ENCODE data around the gene SHLD1.

- TF ChIP-seq PPARA (CRISPR knock-in tag; IDR thresholded peaks at IDR 0.05; ENCODE audit: borderline replicate concordance) = no peak
- TF ChIP-seq CSRNP3 (CRISPR knock-in tag; IDR thresholded peaks at IDR 0.05) = no peak
- no peak for TF ChIP-seq BACH2 (CRISPR knock-in tag; IDR thresholded peaks at IDR 0.05; ENCODE audit: borderline replicate concordance)
- TF ChIP-seq ZNF70 (CRISPR knock-in tag; IDR thresholded peaks at IDR 0.05) = no peak
- TF ChIP-seq ZFP3 (CRISPR knock-in tag; IDR thresholded peaks at IDR 0.05) = no peak
- no peak for TF ChIP-seq ZC3H10 (CRISPR knock-in tag; IDR thresholded peaks at IDR 0.05)
- TF ChIP-seq PATZ1 (CRISPR knock-in tag; IDR thresholded peaks at IDR 0.05; ENCODE audit: borderline replicate concordance) = no peak
- no peak for TF ChIP-seq GLIS3 (CRISPR knock-in tag; IDR thresholded peaks at IDR 0.05)
- no peak for TF ChIP-seq ISL1 (CRISPR knock-in tag; IDR thresholded peaks at IDR 0.05)
- no peak for TF ChIP-seq TCF4 (CRISPR knock-in tag; IDR thresholded peaks at IDR 0.05; ENCODE audit: borderline replicate concordance)
- TF ChIP-seq ZFP30 (CRISPR knock-in tag; IDR thresholded peaks at IDR 0.05) = no peak
- TF ChIP-seq OSR1 (CRISPR knock-in tag; IDR thresholded peaks at IDR 0.05) = no peak
- no peak for TF ChIP-seq TOX (CRISPR knock-in tag; IDR thresholded peaks at IDR 0.05; ENCODE audit: borderline replicate concordance)
- TF ChIP-seq CREB5 (CRISPR knock-in tag; IDR thresholded peaks at IDR 0.05; ENCODE audit: low read depth) = no peak
These were observed 47.8 kb downstream of the SHLD1 start for GRCh38 chr20:5797843-5798462.
